MM.1S (cell line): ENCODE measurements around the gene RNGTT.

Source experiments
- EZH2 ChIP-seq: fragments of 300-600 bp; sonication (generic); optimal IDR thresholded peaks from 2 replicates; pipeline ENCODE3; 2017; ENCODE audit warnings: low read depth, mild to moderate bottlenecking, antibody characterized with exemption, low read length, mixed read lengths
- EZH2phosphoT487 ChIP-seq: fragments of 300-600 bp; sonication (generic); IDR thresholded peaks from 2 replicates; pipeline ENCODE4 v1.6.1; 2018; ENCODE audit warnings: antibody characterized with exemption, low read length
- TF ChIP-seq, protein P1 (sequence below): fragments of 300-600 bp; sonication (generic); IDR thresholded peaks from 2 replicates; pipeline ENCODE4 v1.5.1; 2016; ENCODE audit warnings: antibody characterized with exemption, low read length, mixed read lengths

DNA sequence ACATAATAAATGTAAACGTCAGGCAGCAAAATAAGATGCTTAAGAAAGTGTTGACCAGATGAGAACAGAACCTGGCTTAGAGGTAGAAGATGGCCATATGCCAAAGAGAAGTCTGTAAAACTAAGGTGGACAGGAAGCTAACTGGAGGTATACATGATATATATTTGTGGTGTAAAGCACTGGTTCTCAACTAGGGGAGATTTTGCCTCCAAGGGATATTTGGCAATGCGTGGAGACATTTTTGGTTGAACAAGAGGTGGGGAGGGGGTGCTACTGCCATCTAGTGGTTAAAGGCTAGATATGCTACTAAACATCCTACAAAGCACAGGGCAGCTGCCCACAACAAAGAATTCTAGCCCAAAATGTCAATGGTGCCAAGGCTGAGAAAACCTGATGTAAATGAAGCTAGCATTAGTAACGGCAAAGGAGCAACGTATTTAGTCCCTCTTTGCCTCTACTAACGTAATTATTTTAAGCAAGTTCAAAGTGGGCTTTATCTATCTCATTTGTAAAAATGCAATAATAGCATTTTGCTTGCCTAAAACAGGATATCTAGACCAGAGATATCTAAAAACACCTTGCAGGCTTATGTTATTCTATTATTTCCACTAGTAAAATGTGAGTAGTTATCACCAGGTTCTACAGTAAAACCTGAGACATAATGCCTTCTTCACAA is 182.6 kb downstream of the RNGTT start:
- no peak for TF ChIP-seq EZH2
- TF ChIP-seq, protein P1, sequence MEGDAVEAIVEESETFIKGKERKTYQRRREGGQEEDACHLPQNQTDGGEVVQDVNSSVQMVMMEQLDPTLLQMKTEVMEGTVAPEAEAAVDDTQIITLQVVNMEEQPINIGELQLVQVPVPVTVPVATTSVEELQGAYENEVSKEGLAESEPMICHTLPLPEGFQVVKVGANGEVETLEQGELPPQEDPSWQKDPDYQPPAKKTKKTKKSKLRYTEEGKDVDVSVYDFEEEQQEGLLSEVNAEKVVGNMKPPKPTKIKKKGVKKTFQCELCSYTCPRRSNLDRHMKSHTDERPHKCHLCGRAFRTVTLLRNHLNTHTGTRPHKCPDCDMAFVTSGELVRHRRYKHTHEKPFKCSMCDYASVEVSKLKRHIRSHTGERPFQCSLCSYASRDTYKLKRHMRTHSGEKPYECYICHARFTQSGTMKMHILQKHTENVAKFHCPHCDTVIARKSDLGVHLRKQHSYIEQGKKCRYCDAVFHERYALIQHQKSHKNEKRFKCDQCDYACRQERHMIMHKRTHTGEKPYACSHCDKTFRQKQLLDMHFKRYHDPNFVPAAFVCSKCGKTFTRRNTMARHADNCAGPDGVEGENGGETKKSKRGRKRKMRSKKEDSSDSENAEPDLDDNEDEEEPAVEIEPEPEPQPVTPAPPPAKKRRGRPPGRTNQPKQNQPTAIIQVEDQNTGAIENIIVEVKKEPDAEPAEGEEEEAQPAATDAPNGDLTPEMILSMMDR: peak; percentile 93
- TF ChIP-seq EZH2phosphoT487: no peak
